Duodenal mucosa (tissue), 2 donors: ENCODE measurements around the gene NDUFB11.
"Not testable (repeated sequence)": the region's sequence is repeated elsewhere in the genome, so short reads cannot be mapped to it uniquely, and the experiment has no call there.

Source experiments
- H3K27ac ChIP-seq: one replicate; pipeline ENCODE4 v1.7.0; 2013; ENCODE audit warnings: low read depth, low read length
- H3K27me3 ChIP-seq, 2 donors: one replicate each; pipeline ENCODE4 v1.7.0; 2013; ENCODE audit warnings: low read length in 2 of 2, control low read depth in 1 of 2; ENCODE audit not compliant: insufficient read depth in 2 of 2, control insufficient read depth in 1 of 2
- H3K36me3 ChIP-seq, 2 donors: one replicate each; pipeline ENCODE4 v1.7.0; 2013; ENCODE audit warnings: low read length in 2 of 2, control low read depth in 1 of 2; ENCODE audit not compliant: insufficient read depth in 2 of 2, control insufficient read depth in 1 of 2
- H3K4me1 ChIP-seq, 2 donors: one replicate each; pipeline ENCODE4 v1.7.0; 2013; ENCODE audit warnings: low read length in 2 of 2, control low read depth in 1 of 2; ENCODE audit not compliant: insufficient read depth in 2 of 2, control insufficient read depth in 1 of 2
- H3K4me3 ChIP-seq, 2 donors: one replicate each; pipeline ENCODE4 v1.7.0; 2013; ENCODE audit warnings: low read length in 2 of 2, low read depth in 1 of 2
- H3K9ac ChIP-seq, 2 donors: one replicate each; pipeline ENCODE4 v1.7.0; 2013; ENCODE audit warnings: low read length in 2 of 2, low read depth in 1 of 2
- H3K9me3 ChIP-seq, 2 donors: one replicate each; pipeline ENCODE4 v1.7.0; 2013; ENCODE audit warnings: low read length in 2 of 2, control low read depth in 1 of 2; ENCODE audit not compliant: control insufficient read depth in 1 of 2

Gene NDUFB11

GRCh38 chrX:47124466-47124865 is 20.0 kb downstream of the NDUFB11 start:
- not testable (repeated sequence) for H3K9me3 ChIP-seq, H3K36me3 ChIP-seq, H3K4me1 ChIP-seq, H3K27me3 ChIP-seq, H3K9ac ChIP-seq, H3K27ac ChIP-seq, H3K4me3 ChIP-seq

GRCh38 chrX:47116551-47117110 is 27.9 kb downstream of the NDUFB11 start:
- not testable (repeated sequence) for H3K9ac ChIP-seq, H3K36me3 ChIP-seq, H3K27ac ChIP-seq, H3K4me3 ChIP-seq, H3K9me3 ChIP-seq, H3K27me3 ChIP-seq, H3K4me1 ChIP-seq

- no peaks in the 10 kb centered on the region for H3K27me3 ChIP-seq
- H3K4me3 ChIP-seq, result peak overlapping the region in 1 of 2 donors; percentile 48
- no peak overlapping the region for H3K9ac ChIP-seq
- H3K9me3 ChIP-seq, result no peaks in the 10 kb centered on the region
- H3K4me1 ChIP-seq, result no peaks in the 10 kb centered on the region
- no peak overlapping the region for H3K27ac ChIP-seq
- H3K36me3 ChIP-seq, result no peaks in the 10 kb centered on the region
Measured at GRCh38 chrX:47112316-47112954, 32.1 kb downstream of the NDUFB11 start.

- H3K4me1 ChIP-seq, H3K27me3 ChIP-seq, H3K9ac ChIP-seq, H3K4me3 ChIP-seq, H3K27ac ChIP-seq, H3K36me3 ChIP-seq, H3K9me3 ChIP-seq: not testable (repeated sequence)
Measured at GRCh38 chrX:47110936-47111615, 33.4 kb downstream of the NDUFB11 start.

- Histone ChIP-seq H3K27me3 (no peaks in the 10 kb centered on the region), H3K27ac (no peak overlapping the region), H3K4me3 (no peak overlapping the region), H3K9ac (no peak overlapping the region), H3K4me1 (no peaks in the 10 kb centered on the region), H3K9me3 (no peaks in the 10 kb centered on the region), H3K36me3 (no peaks in the 10 kb centered on the region)
Measured at GRCh38 chrX:47101206-47101605, 43.3 kb downstream of the NDUFB11 start.

GRCh38 chrX:47098338-47099094 is 46.0 kb downstream of the NDUFB11 start:
- H3K4me1 ChIP-seq, result no peaks in the 10 kb centered on the region
- H3K9ac ChIP-seq, result no peak overlapping the region
- H3K27ac ChIP-seq, result no peak overlapping the region
- H3K36me3 ChIP-seq, result no peaks in the 10 kb centered on the region
- H3K4me3 ChIP-seq, result no peak overlapping the region
- no peaks in the 10 kb centered on the region for H3K27me3 ChIP-seq
- H3K9me3 ChIP-seq, result no peaks in the 10 kb centered on the region

- Histone ChIP-seq H3K9ac (no peak overlapping the region), H3K36me3 (no peaks in the 10 kb centered on the region), H3K27ac (no peak overlapping the region), H3K9me3 (no peaks in the 10 kb centered on the region), H3K4me3 (no peak overlapping the region), H3K27me3 (no peaks in the 10 kb centered on the region), H3K4me1 (no peaks in the 10 kb centered on the region)
Measured at GRCh38 chrX:47097018-47097417, 47.5 kb downstream of the NDUFB11 start.

GRCh38 chrX:47093860-47094259 is 50.6 kb downstream of the NDUFB11 start:
- Histone ChIP-seq H3K9ac (no peak overlapping the region), H3K4me1 (no peaks in the 10 kb centered on the region), H3K27ac (no peak overlapping the region), H3K9me3 (no peaks in the 10 kb centered on the region), H3K4me3 (no peak overlapping the region), H3K27me3 (no peaks in the 10 kb centered on the region), H3K36me3 (no peaks in the 10 kb centered on the region)

GRCh38 chrX:47093248-47093647 is 51.3 kb downstream of the NDUFB11 start:
- Histone ChIP-seq H3K4me3 (no peak overlapping the region), H3K36me3 (no peaks in the 10 kb centered on the region), H3K9ac (no peak overlapping the region), H3K4me1 (no peaks in the 10 kb centered on the region), H3K27ac (no peak overlapping the region), H3K9me3 (no peaks in the 10 kb centered on the region), H3K27me3 (no peaks in the 10 kb centered on the region)
